Brain microvascular endothelial cell (primary cell): ENCODE data around the gene AGBL5.

Experiments used
- DNase-seq: peaks from one replicate; pipeline ENCODE4 v3.0.0-alpha.2; 2020
- H3K27ac ChIP-seq: fragments of 250-450 bp; sonication (Bioruptor Pico); 2 replicates; pipeline ENCODE4 v1.5.1; 2020; ENCODE audit warnings: mild to moderate bottlenecking, moderate library complexity
- H3K27me3 ChIP-seq: fragments of 250-450 bp; sonication (Bioruptor Pico); replicated peaks from 2 replicates; pipeline ENCODE4 v1.5.1; 2020; ENCODE audit warnings: mild to moderate bottlenecking
- H3K36me3 ChIP-seq: fragments of 250-450 bp; sonication (Bioruptor Pico); replicated peaks from 2 replicates; pipeline ENCODE4 v1.5.1; 2020; ENCODE audit warnings: mild to moderate bottlenecking
- H3K4me3 ChIP-seq: 2 replicates; pipeline ENCODE4 v1.5.1; 2011; ENCODE audit warnings: low read depth, mild to moderate bottlenecking, control low read depth, low read length, moderate library complexity
- in situ Hi-C: cut with HindIII; loops from 2 replicates; pipeline ENCODE4 v1.10.0; 2017; ENCODE audit warnings: low sequenced_read_pairs, low pct_ligation_motif_present
- TF ChIP-seq, protein P1 (sequence below): IDR thresholded peaks from 2 replicates; pipeline ENCODE4 v1.5.1; 2011; ENCODE audit warnings: low read depth, mild to moderate bottlenecking, moderate library complexity, low read length, control low read depth, inconsistent platforms; ENCODE audit errors: missing control alignments

The AGBL5 gene

DNA sequence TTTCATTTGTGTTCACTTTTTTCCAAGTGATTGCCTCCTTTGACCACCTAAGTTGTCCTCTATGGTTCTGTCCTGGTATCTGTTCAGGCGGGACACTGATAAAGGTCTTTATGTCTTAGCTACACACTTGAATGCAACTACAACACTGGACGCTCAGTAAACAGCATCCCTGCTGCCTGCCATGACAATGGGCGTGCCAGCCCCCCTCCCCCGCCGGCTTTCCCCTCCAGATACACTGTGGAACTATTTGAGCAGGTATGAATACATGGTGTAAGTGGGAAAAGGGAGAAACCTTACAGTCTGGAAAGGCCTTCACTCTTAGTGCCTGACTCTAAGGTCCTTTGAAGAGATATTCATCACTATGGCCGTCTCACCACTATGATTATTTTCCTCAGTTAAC is 5.7 kb downstream of the AGBL5 start:
- Histone ChIP-seq H3K36me3 (peaks cover 25% of the 10 kb centered on the region), H3K27ac (no peak overlapping the region), H3K4me3 (no peak overlapping the region), H3K27me3 (no peaks in the 10 kb centered on the region)
- TF ChIP-seq, protein P1, sequence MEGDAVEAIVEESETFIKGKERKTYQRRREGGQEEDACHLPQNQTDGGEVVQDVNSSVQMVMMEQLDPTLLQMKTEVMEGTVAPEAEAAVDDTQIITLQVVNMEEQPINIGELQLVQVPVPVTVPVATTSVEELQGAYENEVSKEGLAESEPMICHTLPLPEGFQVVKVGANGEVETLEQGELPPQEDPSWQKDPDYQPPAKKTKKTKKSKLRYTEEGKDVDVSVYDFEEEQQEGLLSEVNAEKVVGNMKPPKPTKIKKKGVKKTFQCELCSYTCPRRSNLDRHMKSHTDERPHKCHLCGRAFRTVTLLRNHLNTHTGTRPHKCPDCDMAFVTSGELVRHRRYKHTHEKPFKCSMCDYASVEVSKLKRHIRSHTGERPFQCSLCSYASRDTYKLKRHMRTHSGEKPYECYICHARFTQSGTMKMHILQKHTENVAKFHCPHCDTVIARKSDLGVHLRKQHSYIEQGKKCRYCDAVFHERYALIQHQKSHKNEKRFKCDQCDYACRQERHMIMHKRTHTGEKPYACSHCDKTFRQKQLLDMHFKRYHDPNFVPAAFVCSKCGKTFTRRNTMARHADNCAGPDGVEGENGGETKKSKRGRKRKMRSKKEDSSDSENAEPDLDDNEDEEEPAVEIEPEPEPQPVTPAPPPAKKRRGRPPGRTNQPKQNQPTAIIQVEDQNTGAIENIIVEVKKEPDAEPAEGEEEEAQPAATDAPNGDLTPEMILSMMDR: no peak
- in situ Hi-C loops: no loop called here
- no peak for DNase-seq

DNA sequence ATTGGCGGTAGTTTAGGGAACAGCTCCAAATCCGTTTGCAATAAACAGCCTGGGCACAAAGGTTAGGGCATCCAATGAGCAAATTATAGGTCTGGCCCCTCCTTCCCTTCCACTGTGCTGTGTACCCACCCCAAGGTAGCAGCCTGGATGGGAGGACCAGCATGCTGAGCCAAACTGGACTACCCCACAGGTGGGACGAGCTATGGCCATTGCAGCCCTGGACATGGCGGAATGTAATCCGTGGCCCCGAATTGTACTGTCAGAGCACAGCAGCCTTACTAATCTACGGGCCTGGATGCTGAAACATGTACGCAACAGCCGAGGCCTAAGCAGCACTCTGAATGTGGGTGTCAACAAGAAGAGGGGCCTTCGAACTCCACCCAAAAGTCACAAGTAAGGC is 6.7 kb downstream of the AGBL5 start:
- in situ Hi-C loops: no loop called here
- H3K4me3 ChIP-seq: no peak overlapping the region
- no peak for DNase-seq
- peaks cover 25% of the 10 kb centered on the region for H3K36me3 ChIP-seq
- TF ChIP-seq, protein P1: no peak
- no peak overlapping the region for H3K27ac ChIP-seq
- no peaks in the 10 kb centered on the region for H3K27me3 ChIP-seq

DNA sequence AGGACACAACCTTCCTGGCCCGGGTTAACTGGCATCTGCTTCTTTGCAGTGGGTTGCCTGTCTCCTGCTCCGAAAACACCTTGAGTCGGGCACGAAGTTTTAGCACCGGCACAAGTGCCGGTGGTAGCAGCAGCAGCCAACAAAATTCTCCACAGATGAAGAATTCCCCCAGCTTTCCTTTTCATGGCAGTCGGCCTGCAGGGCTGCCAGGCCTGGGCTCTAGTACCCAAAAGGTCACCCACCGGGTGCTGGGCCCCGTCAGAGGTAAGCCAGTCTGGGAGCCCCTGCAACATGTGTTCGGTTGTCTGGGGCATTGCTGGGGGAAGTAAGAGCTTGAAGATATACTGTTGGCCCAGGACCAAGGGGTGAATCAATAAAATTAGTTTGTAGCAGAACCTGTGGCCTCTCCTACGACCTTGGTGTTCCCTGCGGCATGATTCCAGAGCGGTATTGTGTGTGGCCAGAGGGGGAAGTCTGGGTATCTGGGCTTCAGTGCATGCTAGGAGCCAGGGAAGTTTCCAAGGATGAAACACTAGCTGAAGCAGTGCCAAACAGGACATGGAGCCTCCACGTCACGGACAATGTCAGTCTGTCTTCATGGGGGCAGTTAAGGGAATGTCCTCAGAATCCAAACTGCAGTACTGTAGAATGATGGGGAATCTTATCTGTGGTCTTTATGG is 7.8 kb downstream of the AGBL5 start:
- no peak for DNase-seq
- H3K27ac ChIP-seq: no peak overlapping the region

DNA sequence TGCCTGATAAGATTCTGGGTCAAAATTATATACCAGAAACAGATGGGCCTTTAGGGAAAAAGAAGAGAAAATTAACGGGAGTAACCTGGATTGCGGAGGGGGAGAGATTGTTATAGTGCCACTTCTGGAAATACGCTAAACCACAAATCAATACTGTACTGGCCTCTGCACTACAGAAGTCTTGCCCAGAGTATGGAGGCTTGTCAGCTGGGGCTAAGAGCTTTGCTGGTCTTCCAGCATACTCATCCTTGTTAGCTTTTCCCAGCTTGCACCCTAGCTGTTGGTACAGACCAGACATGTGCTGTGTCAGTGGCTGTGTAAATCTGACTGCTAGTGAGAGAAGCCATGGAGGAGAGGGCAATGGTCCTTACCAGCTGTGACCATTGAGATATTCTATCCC is 8.9 kb downstream of the AGBL5 start:
- no peak overlapping the region for H3K27ac ChIP-seq
- in situ Hi-C loops: no loop called here
- TF ChIP-seq, protein P1: no peak
- H3K27me3 ChIP-seq: no peaks in the 10 kb centered on the region
- peaks cover 30% of the 10 kb centered on the region for H3K36me3 ChIP-seq
- DNase-seq: no peak
- H3K4me3 ChIP-seq: no peak overlapping the region

More for the DNA sequence above, 7.8 kb downstream of the AGBL5 start:
- in situ Hi-C loops: no loop called here
- H3K36me3 ChIP-seq: peaks cover 25% of the 10 kb centered on the region
- TF ChIP-seq, protein P1: no peak
- no peaks in the 10 kb centered on the region for H3K27me3 ChIP-seq
- no peak overlapping the region for H3K4me3 ChIP-seq

DNA sequence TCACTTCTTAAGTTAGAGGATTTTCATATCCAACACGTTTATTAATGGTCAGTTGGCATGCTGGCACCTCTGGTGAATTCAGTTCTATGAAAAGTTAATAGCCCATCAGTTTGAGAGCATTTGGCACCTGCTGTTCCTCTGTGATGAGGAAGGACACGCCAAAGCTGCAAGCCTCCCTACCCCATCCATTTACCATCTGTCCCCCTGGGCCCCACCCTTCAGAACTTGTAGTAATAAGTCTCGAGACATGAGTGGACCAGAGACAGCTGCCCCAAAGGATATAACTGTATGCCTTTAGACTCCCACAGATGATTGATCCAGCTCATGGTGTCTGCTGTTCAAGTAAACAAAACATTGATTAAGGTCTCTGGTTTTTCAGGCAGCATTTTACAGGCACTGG is 13.7 kb downstream of the AGBL5 start:
- TF ChIP-seq, protein P1: no peak
- in situ Hi-C loops: no loop called here
- H3K27ac ChIP-seq: no peak overlapping the region
- peaks cover 45% of the 10 kb centered on the region for H3K36me3 ChIP-seq
- H3K27me3 ChIP-seq: no peaks in the 10 kb centered on the region
- H3K4me3 ChIP-seq: no peak overlapping the region
- DNase-seq: no peak

DNA sequence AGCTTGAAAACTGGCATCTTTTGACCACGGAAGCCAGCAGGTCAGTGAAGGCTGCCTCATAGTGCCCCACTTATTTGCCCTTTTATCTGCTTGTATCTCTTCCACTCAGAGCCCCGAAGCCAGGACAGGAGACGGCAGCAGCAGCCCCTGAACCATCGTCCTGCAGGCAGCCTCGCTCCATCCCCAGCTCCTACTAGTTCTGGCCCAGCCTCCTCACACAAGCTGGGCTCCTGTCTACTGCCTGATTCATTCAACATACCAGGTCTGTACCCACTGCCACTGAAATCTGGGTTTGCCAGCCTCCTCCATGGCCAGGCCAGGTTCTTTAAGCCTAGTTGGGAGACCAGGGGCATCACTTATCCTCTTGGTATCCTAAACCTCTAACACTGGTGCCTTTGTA is 15.9 kb downstream of the AGBL5 start:
- Histone ChIP-seq H3K27ac (no peak overlapping the region), H3K27me3 (no peaks in the 10 kb centered on the region), H3K36me3 (peaks cover 47% of the 10 kb centered on the region), H3K4me3 (no peak overlapping the region)
- no peak for DNase-seq
- TF ChIP-seq, protein P1: no peak
- in situ Hi-C loops: no loop called here
